H9 (cell line): ENCODE measurements around the gene CASP12. TPM values are rescaled to one million over a fixed set of nuclear protein-coding genes. Genes with fewer than 3 reads are reported as not detected.

Experiments
- DNase-seq: peaks from one replicate; pipeline ENCODE4 v3.0.0-alpha.2; 2017
- H2AFZ ChIP-seq: one replicate; pipeline ENCODE4 v1.6.1; 2013; ENCODE audit warnings: mild to moderate bottlenecking, low read length, control low read depth, moderate library complexity
- H2AK5ac ChIP-seq: 2 replicates; pipeline ENCODE4 v1.6.1; 2013; ENCODE audit warnings: low read length, control low read depth, mixed read lengths; ENCODE audit not compliant: insufficient read length
- H2BK120ac ChIP-seq: one replicate; pipeline ENCODE4 v1.6.1; 2013; ENCODE audit warnings: low read depth, mild to moderate bottlenecking, low read length, control low read depth, inconsistent platforms; ENCODE audit not compliant: poor library complexity, severe bottlenecking
- H2BK12ac ChIP-seq: 2 replicates; pipeline ENCODE4 v1.6.1; 2013; ENCODE audit warnings: low read length, control low read depth, mixed read lengths, low read depth; ENCODE audit not compliant: insufficient read length
- H2BK15ac ChIP-seq: 2 replicates; pipeline ENCODE4 v1.6.1; 2013; ENCODE audit warnings: low read depth, low read length, control low read depth
- H2BK20ac ChIP-seq: one replicate; pipeline ENCODE4 v1.6.1; 2013; ENCODE audit warnings: low read depth, mild to moderate bottlenecking, low read length, control low read depth, inconsistent platforms; ENCODE audit not compliant: poor library complexity, severe bottlenecking
- H2BK5ac ChIP-seq: 2 replicates; pipeline ENCODE4 v1.6.1; 2013; ENCODE audit warnings: low read length, control low read depth, mixed read lengths; ENCODE audit not compliant: insufficient read length
- H3K14ac ChIP-seq: 2 replicates; pipeline ENCODE4 v1.6.1; 2013; ENCODE audit warnings: low read length, control low read depth; ENCODE audit not compliant: insufficient read depth
- H3K18ac ChIP-seq: 2 replicates; pipeline ENCODE4 v1.6.1; 2013; ENCODE audit warnings: low read depth, mild to moderate bottlenecking, mixed read lengths, low read length, control low read depth; ENCODE audit not compliant: insufficient read length
- H3K23ac ChIP-seq: 2 replicates; pipeline ENCODE4 v1.6.1; 2013; ENCODE audit warnings: low read length, control low read depth, mixed read lengths, low read depth; ENCODE audit not compliant: insufficient read length
- H3K23me2 ChIP-seq: 2 replicates; pipeline ENCODE4 v1.6.1; 2013; ENCODE audit warnings: low read depth, mild to moderate bottlenecking, mixed read lengths, low read length, control low read depth; ENCODE audit not compliant: insufficient read length, poor library complexity, severe bottlenecking
- H3K27ac ChIP-seq: 2 replicates; pipeline ENCODE4 v1.5.1; 2013; ENCODE audit warnings: low read length, control low read depth, mixed read lengths, low read depth; ENCODE audit not compliant: insufficient read length
- H3K27me3 ChIP-seq: 2 replicates; pipeline ENCODE4 v1.6.1; 2013; ENCODE audit warnings: low read length, control low read depth, inconsistent platforms; ENCODE audit not compliant: insufficient read depth
- H3K4ac ChIP-seq: 2 replicates; pipeline ENCODE4 v1.6.1; 2013; ENCODE audit warnings: low read depth, mild to moderate bottlenecking, control low read depth, inconsistent platforms, low read length, moderate library complexity
- H3K4me1 ChIP-seq: 2 replicates; pipeline ENCODE4 v1.6.1; 2013; ENCODE audit warnings: low read length, control low read depth, inconsistent platforms; ENCODE audit not compliant: insufficient read depth
- H3K4me2 ChIP-seq: 2 replicates; pipeline ENCODE4 v1.6.1; 2013; ENCODE audit warnings: low read length, control low read depth, mixed read lengths; ENCODE audit not compliant: insufficient read length, insufficient read depth
- H3K56ac ChIP-seq: 2 replicates; pipeline ENCODE4 v1.6.1; 2013; ENCODE audit warnings: low read depth, mild to moderate bottlenecking, mixed read lengths, low read length, control low read depth; ENCODE audit not compliant: insufficient read length
- H3K79me1 ChIP-seq: 2 replicates; pipeline ENCODE4 v1.6.1; 2013; ENCODE audit warnings: low read depth, mild to moderate bottlenecking, moderate library complexity, low read length, control low read depth, inconsistent platforms; ENCODE audit not compliant: insufficient read depth, poor library complexity, severe bottlenecking
- H3K79me2 ChIP-seq: 2 replicates; pipeline ENCODE4 v1.6.1; 2013; ENCODE audit warnings: low read length, control low read depth, inconsistent platforms; ENCODE audit not compliant: insufficient read depth
- H3K9ac ChIP-seq: 2 replicates; pipeline ENCODE4 v1.6.1; 2013; ENCODE audit warnings: low read length, control low read depth, mixed read lengths; ENCODE audit not compliant: insufficient read length; ENCODE audit errors: extremely low read depth
- H3K9me3 ChIP-seq: one replicate; pipeline ENCODE4 v1.6.1; 2013; ENCODE audit warnings: low read depth, low read length, inconsistent platforms; ENCODE audit not compliant: control insufficient read depth
- H3T11ph ChIP-seq: one replicate; pipeline ENCODE4 v1.6.1; 2013; ENCODE audit warnings: mild to moderate bottlenecking, low read length, control low read depth, inconsistent platforms
- H4K20me1 ChIP-seq: one replicate; pipeline ENCODE4 v1.6.1; 2013; ENCODE audit not compliant: control insufficient read depth, insufficient read length, insufficient read depth
- H4K5ac ChIP-seq: 2 replicates; pipeline ENCODE4 v1.6.1; 2013; ENCODE audit warnings: low read depth, mild to moderate bottlenecking, mixed read lengths, low read length, control low read depth; ENCODE audit not compliant: insufficient read length
- H4K8ac ChIP-seq: replicated peaks from 2 replicates; pipeline ENCODE4 v1.6.1; 2013; ENCODE audit warnings: low read length, control low read depth, mixed read lengths, low read depth; ENCODE audit not compliant: insufficient read length
- H4K91ac ChIP-seq: 2 replicates; pipeline ENCODE4 v1.6.1; 2013; ENCODE audit warnings: low read depth, mild to moderate bottlenecking, moderate library complexity, mixed read lengths, low read length, control low read depth; ENCODE audit not compliant: insufficient read length
- H3K27ac Mint-ChIP-seq, 3 experiments: 2 replicates in 2 of 3; 3 replicates in 1 of 3; pipeline ENCODE4 v1.8.0; 2020 to 2021; ENCODE audit warnings: mixed read lengths in 3 of 3, mild to moderate bottlenecking in 1 of 3, moderate library complexity in 1 of 3
- H3K27me3 Mint-ChIP-seq: 2 replicates; pipeline ENCODE4 v1.8.0; 2021; ENCODE audit warnings: low read depth, mild to moderate bottlenecking, moderate library complexity, mixed read lengths
- H3K36me3 Mint-ChIP-seq, 3 experiments: 2 replicates in 2 of 3; 3 replicates in 1 of 3; pipeline ENCODE4 v1.8.0; 2020 to 2021; ENCODE audit warnings: low read depth in 3 of 3, mixed read lengths in 3 of 3; ENCODE audit not compliant: insufficient read depth in 1 of 3
- H3K4me1 Mint-ChIP-seq, 2 experiments: 2 replicates each; pipeline ENCODE4 v1.8.0; 2020; ENCODE audit warnings: mixed read lengths in 2 of 2
- H3K4me3 Mint-ChIP-seq, 2 experiments: 2 replicates in 1 of 2; 3 replicates in 1 of 2; pipeline ENCODE4 v1.8.0; 2020 to 2021; ENCODE audit warnings: mild to moderate bottlenecking in 2 of 2, mixed read lengths in 2 of 2, moderate library complexity in 1 of 2
- H3K9me3 Mint-ChIP-seq, 2 experiments: 2 replicates in 1 of 2; 3 replicates in 1 of 2; pipeline ENCODE4 v1.8.0; 2020; ENCODE audit warnings: mild to moderate bottlenecking in 2 of 2, mixed read lengths in 2 of 2, moderate library complexity in 1 of 2
- CTCF ChIP-seq: fragments of 200-600 bp; sonication (generic); conservative IDR thresholded peaks from 3 replicates; pipeline ENCODE4 v1.8.0; 2021; ENCODE audit warnings: antibody characterized with exemption, mild to moderate bottlenecking
- WGBS: extraction: QIAGEN DNeasy Blood & Tissue Kit; methylation state at CpG from one replicate; pipeline ENCODE4 v1.1.7; 2013; ENCODE audit warnings: missing lambda C conversion rate, low lambda C conversion rate, mixed read lengths; ENCODE audit not compliant: insufficient read length; ENCODE audit errors: extremely low coverage; 5-methylcytosine and 5-hydroxymethylcytosine counted together
- total RNA-seq: library from RNA; stranded (reverse); gene quantifications from 2 replicates; pipeline ENCODE4 v1.2.1, GENCODE V29; 2021

Gene CASP12
- total RNA-seq, 1 experiment from 2014 or later = not detected

- no peak overlapping the region for H3K14ac ChIP-seq
- H4K91ac ChIP-seq = no peak overlapping the region
- H3K27ac Mint-ChIP-seq = no peak overlapping the region
- H2AK5ac ChIP-seq = no peak overlapping the region
- no peaks in the 10 kb centered on the region; the same call in 1 of the 2 replicates for H3K4me1 ChIP-seq
- WGBS = no CpG with 5 or more reads among the region's 2 CpGs
- no peak overlapping the region for H3K56ac ChIP-seq
- H3T11ph ChIP-seq = no peak overlapping the region
- no peak overlapping the region for H3K18ac ChIP-seq
- H3K4me1 Mint-ChIP-seq = peaks cover 4% of the 10 kb centered on the region in 2 experiments; a peak in 1 of 4 replicates
- no peak overlapping the region for H2BK12ac ChIP-seq
- H3K4ac ChIP-seq = no peak overlapping the region
- H3K4me3 Mint-ChIP-seq = no peak overlapping the region
- no peaks in the 10 kb centered on the region for H3K27me3 Mint-ChIP-seq
- no peaks in the 10 kb centered on the region for H3K79me2 ChIP-seq
- H3K4me2 ChIP-seq = no peak overlapping the region
- DNase-seq = no peak
- no peak overlapping the region for H3K9ac ChIP-seq
- H3K27me3 ChIP-seq = no peaks in the 10 kb centered on the region
- H2BK15ac ChIP-seq = no peak overlapping the region
- H2BK20ac ChIP-seq = no peak overlapping the region
- H3K36me3 Mint-ChIP-seq = peaks cover 8 to 18% (median 11%) of the 10 kb centered on the region in 3 experiments
- H3K23ac ChIP-seq = no peak overlapping the region
- peaks cover 12 to 13% of the 10 kb centered on the region in 2 experiments; a peak in 4 of 5 replicates for H3K9me3 Mint-ChIP-seq
- no peak overlapping the region for H2BK120ac ChIP-seq
- H3K27ac ChIP-seq = no peak overlapping the region
- H4K5ac ChIP-seq = no peak overlapping the region
- no peak overlapping the region for H4K8ac ChIP-seq
- TF ChIP-seq CTCF = no peak
- H2AFZ ChIP-seq = no peak overlapping the region
- no peak overlapping the region for H2BK5ac ChIP-seq
- no peaks in the 10 kb centered on the region for H3K9me3 ChIP-seq
- H3K79me1 ChIP-seq = no peaks in the 10 kb centered on the region
- no peaks in the 10 kb centered on the region for H3K23me2 ChIP-seq
- H4K20me1 ChIP-seq = no peaks in the 10 kb centered on the region
Observed at GRCh38 chr11:104841973-104842525, 56.2 kb downstream of the CASP12 start.
